Karpas-422 (cell line): ENCODE results near the gene DACH1. TPM values are rescaled to one million over a fixed set of nuclear protein-coding genes. Genes with fewer than 3 reads are reported as not detected.

Experiments
- DNase-seq: peaks from one replicate; pipeline ENCODE4 v3.0.0-alpha.2; 2015
- H2AFZ ChIP-seq: fragments of 200-600 bp; sonication (generic); 2 replicates; pipeline ENCODE4 v1.6.1; 2014; ENCODE audit warnings: antibody characterized with exemption, low read length, mixed read lengths
- H3K27ac ChIP-seq: fragments of 200-600 bp; sonication (generic); 2 replicates; pipeline ENCODE4 v1.5.1; 2014; ENCODE audit warnings: mild to moderate bottlenecking, low read length, moderate library complexity
- H3K27me3 ChIP-seq: fragments of 200-600 bp; sonication (generic); 2 replicates; pipeline ENCODE4 v1.6.1; 2014; ENCODE audit warnings: low read length, mixed read lengths
- H3K36me3 ChIP-seq: fragments of 200-600 bp; sonication (generic); 2 replicates; pipeline ENCODE4 v1.6.1; 2014; ENCODE audit warnings: low read length, mixed read lengths; ENCODE audit not compliant: insufficient read depth
- H3K4me1 ChIP-seq: fragments of 200-600 bp; sonication (generic); 2 replicates; pipeline ENCODE4 v1.6.1; 2014; ENCODE audit warnings: mild to moderate bottlenecking, low read length, mixed read lengths
- H3K4me2 ChIP-seq: fragments of 200-600 bp; sonication (generic); 2 replicates; pipeline ENCODE4 v1.6.1; 2014; ENCODE audit warnings: low read length, low read depth, mild to moderate bottlenecking; ENCODE audit not compliant: poor library complexity, severe bottlenecking
- H3K4me3 ChIP-seq: fragments of 200-600 bp; sonication (generic); 2 replicates; pipeline ENCODE4 v1.5.1; 2014; ENCODE audit warnings: mild to moderate bottlenecking, antibody characterized with exemption, low read length, mixed read lengths
- H3K79me2 ChIP-seq: fragments of 200-600 bp; sonication (generic); 2 replicates; pipeline ENCODE4 v1.6.1; 2014; ENCODE audit warnings: mild to moderate bottlenecking, low read length, mixed read lengths
- H3K9ac ChIP-seq: fragments of 200-600 bp; sonication (generic); 2 replicates; pipeline ENCODE4 v1.6.0; 2014; ENCODE audit warnings: low read length
- H3K9me2 ChIP-seq: fragments of 200-600 bp; sonication (generic), shearing (Covaris generic); replicated peaks from 2 replicates; pipeline ENCODE4 v1.6.0; 2014; ENCODE audit warnings: mild to moderate bottlenecking, low read length, moderate library complexity; ENCODE audit not compliant: insufficient read depth
- H3K9me3 ChIP-seq: fragments of 300-700, 200-600 bp; sonication (generic); 2 replicates; pipeline ENCODE4 v1.6.1; 2014; ENCODE audit warnings: low read length, mixed read lengths
- H4K20me1 ChIP-seq: fragments of 200-600 bp; sonication (generic); 2 replicates; pipeline ENCODE4 v1.6.1; 2014; ENCODE audit warnings: mild to moderate bottlenecking, antibody characterized with exemption, low read length, low read depth; ENCODE audit not compliant: insufficient read depth
- total RNA-seq: library from RNA; depleted of rRNA; stranded (reverse); fragments of >200 nt; shearing (Covaris generic); gene quantifications from 2 replicates; pipeline ENCODE4 v1.2.3, GENCODE V29; 2014; ENCODE audit warnings: low replicate concordance

The DACH1 gene
- total RNA-seq, 1 experiment from 2014 or later = not detected

DNA sequence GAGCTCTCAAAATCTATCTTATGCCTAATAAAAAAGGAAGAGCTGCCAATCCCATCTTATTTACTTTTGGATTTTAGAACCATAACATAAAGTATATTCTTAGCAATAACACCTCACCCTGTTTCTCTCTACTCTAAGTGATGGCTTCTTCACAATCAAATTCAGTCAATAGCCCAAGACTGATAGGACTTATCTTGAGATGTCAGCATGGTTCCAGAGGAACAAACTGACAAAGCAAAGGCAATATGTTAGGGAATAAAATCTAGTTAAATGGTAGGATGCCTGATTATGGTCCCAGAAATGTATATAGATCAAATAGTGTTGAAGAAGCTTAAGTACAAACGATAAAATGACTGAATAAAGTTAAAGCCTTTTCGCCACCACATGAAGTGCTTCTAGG, 36.3 kb downstream of the DACH1 start:
- Histone ChIP-seq H3K4me1 (no peaks in the 10 kb centered on the region), H3K27me3 (no peaks in the 10 kb centered on the region), H2AFZ (no peak overlapping the region), H3K9ac (no peak overlapping the region), H3K9me2 (no peaks in the 10 kb centered on the region), H3K4me3 (no peak overlapping the region), H3K9me3 (no peaks in the 10 kb centered on the region; the same call in 1 of the 2 replicates), H4K20me1 (no peaks in the 10 kb centered on the region), H3K4me2 (no peak overlapping the region), H3K36me3 (no peaks in the 10 kb centered on the region), H3K27ac (no peak overlapping the region), H3K79me2 (no peaks in the 10 kb centered on the region)
- no peak for DNase-seq

DNA sequence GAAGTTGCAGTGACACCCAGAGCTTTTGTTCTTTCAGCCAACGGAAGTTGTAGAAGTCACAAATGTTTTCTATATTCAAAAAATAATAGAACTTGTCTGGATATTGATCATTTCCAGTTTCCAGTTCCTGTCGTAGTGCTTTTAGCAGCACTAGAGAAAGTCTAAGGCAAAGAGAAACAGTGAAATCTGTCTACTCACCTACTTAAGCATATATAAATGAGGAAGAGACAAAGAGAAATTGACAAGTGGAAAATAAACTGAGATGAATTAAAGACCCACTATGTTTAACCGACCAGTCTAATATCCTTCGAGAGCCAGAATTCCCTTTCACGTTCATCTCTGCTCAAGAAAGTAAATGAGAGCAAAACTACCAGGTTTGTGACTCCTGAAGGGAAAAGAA, 36.7 kb downstream of the DACH1 start:
- Histone ChIP-seq H3K4me3 (no peak overlapping the region), H3K27ac (no peak overlapping the region), H4K20me1 (no peaks in the 10 kb centered on the region), H3K9ac (no peak overlapping the region), H3K36me3 (no peaks in the 10 kb centered on the region), H2AFZ (no peak overlapping the region), H3K9me2 (no peaks in the 10 kb centered on the region), H3K79me2 (no peaks in the 10 kb centered on the region), H3K4me1 (no peaks in the 10 kb centered on the region), H3K27me3 (no peaks in the 10 kb centered on the region), H3K4me2 (no peak overlapping the region), H3K9me3 (no peaks in the 10 kb centered on the region; the same call in 1 of the 2 replicates)
- no peak for DNase-seq

DNA sequence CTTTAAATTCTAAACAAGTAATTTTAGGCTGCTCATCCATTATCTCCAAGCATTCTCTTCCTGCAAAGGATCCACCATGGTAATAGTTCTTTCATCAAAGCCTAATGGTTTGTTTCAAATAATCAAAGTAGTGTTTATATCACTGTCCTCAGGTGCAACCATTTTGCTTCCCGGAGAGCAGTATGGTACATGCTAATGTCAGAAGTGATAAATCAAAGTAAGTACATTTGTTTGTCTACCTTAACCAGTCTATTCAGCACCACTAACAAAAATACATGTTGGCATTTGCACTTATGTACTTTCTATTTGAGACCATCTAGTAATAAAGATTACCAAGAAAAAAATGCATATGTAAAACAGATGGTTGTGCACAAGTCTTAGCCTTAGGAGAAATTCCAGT, 37.5 kb downstream of the DACH1 start:
- Histone ChIP-seq H3K9me2 (no peaks in the 10 kb centered on the region), H3K9ac (no peak overlapping the region), H3K4me2 (no peak overlapping the region), H3K79me2 (no peaks in the 10 kb centered on the region), H4K20me1 (no peaks in the 10 kb centered on the region), H3K36me3 (no peaks in the 10 kb centered on the region), H3K4me3 (no peak overlapping the region), H3K9me3 (no peaks in the 10 kb centered on the region), H2AFZ (no peak overlapping the region), H3K27me3 (no peaks in the 10 kb centered on the region), H3K4me1 (no peaks in the 10 kb centered on the region), H3K27ac (no peak overlapping the region)
- DNase-seq = no peak

DNA sequence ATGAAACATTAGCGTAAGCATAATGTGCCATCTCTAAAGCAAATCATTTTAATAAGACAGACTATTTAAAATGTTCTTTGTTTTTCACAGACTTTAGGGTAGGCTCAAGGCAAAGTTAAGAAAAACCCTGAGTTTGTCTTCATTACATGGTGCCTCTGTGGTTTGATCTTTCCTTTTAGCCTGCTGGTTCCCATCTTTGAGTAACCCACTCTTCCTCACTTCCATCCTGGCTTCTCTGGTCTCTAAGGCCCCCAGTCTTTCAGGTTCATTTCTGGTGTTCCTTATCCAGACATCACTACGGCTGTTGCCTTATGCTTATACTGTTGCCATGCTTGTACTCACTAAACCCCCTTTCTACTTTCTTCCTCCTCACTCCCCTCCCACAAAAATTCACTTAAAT, 38.4 kb downstream of the DACH1 start:
- Histone ChIP-seq H2AFZ (no peak overlapping the region), H3K4me2 (no peak overlapping the region), H3K9me2 (no peaks in the 10 kb centered on the region), H3K27ac (no peak overlapping the region), H3K36me3 (no peaks in the 10 kb centered on the region), H3K79me2 (no peaks in the 10 kb centered on the region), H3K9me3 (no peaks in the 10 kb centered on the region), H3K9ac (no peak overlapping the region), H4K20me1 (no peaks in the 10 kb centered on the region), H3K4me1 (no peaks in the 10 kb centered on the region), H3K27me3 (no peaks in the 10 kb centered on the region), H3K4me3 (no peak overlapping the region)
- no peak for DNase-seq

DNA sequence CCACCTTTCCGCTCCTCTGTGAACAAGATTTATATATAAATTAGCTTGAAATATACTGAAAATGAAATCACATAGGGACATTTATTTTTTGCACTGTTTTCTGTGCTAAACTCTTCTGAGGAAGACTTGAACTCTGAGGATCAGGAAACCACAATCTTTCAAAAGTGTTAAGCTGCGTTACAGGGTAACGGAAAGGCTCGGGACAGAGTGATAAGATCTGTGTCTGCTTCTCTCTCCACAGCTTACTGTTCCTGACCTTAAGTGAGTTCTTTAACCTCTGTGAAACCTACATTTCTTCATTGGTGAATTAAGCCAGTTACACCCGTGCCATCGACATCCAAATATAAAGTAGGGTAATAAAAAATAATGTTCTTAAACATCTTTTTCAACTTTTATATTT, 38.9 kb downstream of the DACH1 start:
- no peaks in the 10 kb centered on the region for H3K9me2 ChIP-seq
- no peak for DNase-seq
- no peak overlapping the region for H3K9ac ChIP-seq
- no peaks in the 10 kb centered on the region for H4K20me1 ChIP-seq
- H3K79me2 ChIP-seq = no peaks in the 10 kb centered on the region
- no peak overlapping the region for H3K4me2 ChIP-seq
- no peak overlapping the region for H3K27ac ChIP-seq
- no peak overlapping the region for H2AFZ ChIP-seq
- H3K9me3 ChIP-seq = no peaks in the 10 kb centered on the region
- no peaks in the 10 kb centered on the region for H3K4me1 ChIP-seq
- H3K4me3 ChIP-seq = no peak overlapping the region
- H3K27me3 ChIP-seq = no peaks in the 10 kb centered on the region
- H3K36me3 ChIP-seq = no peaks in the 10 kb centered on the region

DNA sequence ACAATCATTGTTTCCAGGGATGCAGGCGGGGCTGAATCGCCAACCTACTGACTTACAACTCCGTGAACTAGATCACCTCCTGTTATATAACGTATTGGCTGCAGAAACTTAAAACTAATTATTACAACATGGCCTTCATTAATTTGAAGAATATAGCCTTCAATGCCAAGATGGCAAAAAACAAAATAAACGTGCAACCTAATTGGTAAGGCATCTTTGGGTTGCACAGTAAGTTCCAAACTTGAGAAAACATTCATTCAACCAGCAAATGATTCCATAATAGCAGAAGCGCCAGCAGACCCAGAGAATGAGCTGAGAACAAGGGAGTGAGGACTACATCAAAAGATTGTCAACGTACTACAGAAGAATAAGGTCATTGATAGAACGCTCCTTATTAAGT, 39.8 kb downstream of the DACH1 start:
- Histone ChIP-seq H3K4me3 (no peak overlapping the region), H3K36me3 (no peaks in the 10 kb centered on the region), H2AFZ (no peak overlapping the region), H3K27me3 (no peaks in the 10 kb centered on the region), H3K9me2 (no peaks in the 10 kb centered on the region), H4K20me1 (no peaks in the 10 kb centered on the region), H3K9ac (no peak overlapping the region), H3K9me3 (no peaks in the 10 kb centered on the region), H3K27ac (no peak overlapping the region), H3K4me1 (no peaks in the 10 kb centered on the region), H3K4me2 (no peak overlapping the region), H3K79me2 (no peaks in the 10 kb centered on the region)
- no peak for DNase-seq

DNA sequence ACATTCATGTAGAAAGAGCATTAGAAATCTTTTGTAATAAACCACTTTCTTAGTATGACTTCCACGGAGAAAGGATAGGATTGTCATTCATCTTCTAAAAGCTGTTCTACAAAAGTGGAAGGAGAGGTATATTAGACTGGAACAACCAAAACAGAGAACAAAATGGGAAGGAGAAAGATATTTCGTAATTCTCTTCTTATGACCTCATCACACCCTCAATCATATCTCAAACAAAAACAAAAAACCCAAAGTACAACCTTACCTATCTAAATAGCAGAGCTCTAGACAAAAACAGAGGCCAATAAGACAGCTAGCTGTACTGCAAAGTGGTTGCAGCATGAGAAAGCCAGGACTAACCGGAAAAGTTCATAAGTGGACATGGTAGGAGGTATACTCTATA, 46.3 kb downstream of the DACH1 start:
- H3K79me2 ChIP-seq = no peaks in the 10 kb centered on the region
- H3K4me1 ChIP-seq = no peaks in the 10 kb centered on the region
- H2AFZ ChIP-seq = no peak overlapping the region
- H3K27me3 ChIP-seq = no peaks in the 10 kb centered on the region
- H3K9me3 ChIP-seq = 0 out of 2 replicates have a peak, but pooled peaks cover 11% of the 10 kb centered on the region
- no peaks in the 10 kb centered on the region for H3K9me2 ChIP-seq
- no peak overlapping the region for H3K9ac ChIP-seq
- no peak overlapping the region for H3K4me2 ChIP-seq
- no peak for DNase-seq
- H3K4me3 ChIP-seq = no peak overlapping the region
- H3K36me3 ChIP-seq = no peaks in the 10 kb centered on the region
- no peak overlapping the region for H3K27ac ChIP-seq
- H4K20me1 ChIP-seq = no peaks in the 10 kb centered on the region

DNA sequence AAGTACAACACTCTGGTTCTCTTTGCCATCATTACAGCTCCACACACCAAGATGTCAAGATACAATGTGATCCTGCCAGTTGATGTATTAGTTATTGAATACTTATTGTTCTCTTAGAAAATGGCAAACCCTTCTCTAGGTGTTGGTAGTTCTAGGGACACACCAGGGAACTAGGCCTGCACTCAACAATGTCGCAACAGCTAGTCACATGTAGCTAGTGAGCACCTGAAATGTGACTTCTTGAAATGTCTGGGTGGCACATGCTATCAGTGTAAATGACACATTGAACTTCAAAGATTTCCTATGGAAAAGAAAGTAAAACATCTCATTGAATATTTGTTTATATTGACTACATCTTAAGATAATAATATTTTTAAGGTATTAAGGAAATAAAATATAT, 49.7 kb downstream of the DACH1 start:
- Histone ChIP-seq H3K36me3 (no peaks in the 10 kb centered on the region), H3K4me3 (no peak overlapping the region), H3K27me3 (no peaks in the 10 kb centered on the region), H4K20me1 (no peaks in the 10 kb centered on the region), H3K9me3 (peaks cover 11% of the 10 kb centered on the region; the same call in 1 of the 2 replicates), H3K27ac (no peak overlapping the region), H2AFZ (no peak overlapping the region), H3K4me1 (no peaks in the 10 kb centered on the region), H3K9ac (no peak overlapping the region), H3K4me2 (no peak overlapping the region), H3K9me2 (no peaks in the 10 kb centered on the region), H3K79me2 (no peaks in the 10 kb centered on the region)
- no peak for DNase-seq

DNA sequence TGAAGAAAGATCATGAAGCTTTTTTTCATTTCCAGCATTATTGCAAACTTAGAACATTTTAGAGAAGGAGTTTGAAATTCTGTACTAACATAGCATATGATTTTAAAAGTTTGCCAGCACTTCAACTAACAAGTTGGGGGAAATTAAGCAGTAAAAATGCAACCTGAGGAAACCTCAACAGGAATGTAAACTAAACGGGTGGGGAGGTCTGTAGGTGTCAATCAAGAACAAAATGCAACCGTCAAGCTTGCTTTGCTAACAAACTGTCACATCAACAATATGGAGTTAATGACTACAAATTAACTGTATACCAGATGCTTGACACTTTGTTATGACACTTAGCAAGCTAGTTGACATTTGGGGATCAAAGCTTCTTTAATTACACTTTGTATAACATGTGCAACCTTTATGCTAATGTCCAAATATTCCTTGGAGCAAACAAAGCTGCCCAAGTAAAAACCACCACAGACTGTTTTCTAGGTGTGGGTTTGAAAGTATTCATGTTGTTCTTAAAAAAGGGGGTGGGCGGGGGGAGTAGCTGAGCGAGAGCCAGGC, 52.1 kb downstream of the DACH1 start:
- H3K27ac ChIP-seq = no peak overlapping the region
- H3K4me3 ChIP-seq = no peak overlapping the region
- no peak for DNase-seq
- no peaks in the 10 kb centered on the region for H3K79me2 ChIP-seq
- H3K9me3 ChIP-seq = peaks cover 8% of the 10 kb centered on the region; the same call in 1 of the 2 replicates
- no peaks in the 10 kb centered on the region for H3K27me3 ChIP-seq
- H2AFZ ChIP-seq = no peak overlapping the region
- H4K20me1 ChIP-seq = no peaks in the 10 kb centered on the region
- H3K9me2 ChIP-seq = no peaks in the 10 kb centered on the region
- no peak overlapping the region for H3K9ac ChIP-seq
- H3K4me1 ChIP-seq = no peaks in the 10 kb centered on the region
- H3K36me3 ChIP-seq = no peaks in the 10 kb centered on the region
- H3K4me2 ChIP-seq = no peak overlapping the region
